ENCODE data around the gene ADAMTSL3.

DNA sequence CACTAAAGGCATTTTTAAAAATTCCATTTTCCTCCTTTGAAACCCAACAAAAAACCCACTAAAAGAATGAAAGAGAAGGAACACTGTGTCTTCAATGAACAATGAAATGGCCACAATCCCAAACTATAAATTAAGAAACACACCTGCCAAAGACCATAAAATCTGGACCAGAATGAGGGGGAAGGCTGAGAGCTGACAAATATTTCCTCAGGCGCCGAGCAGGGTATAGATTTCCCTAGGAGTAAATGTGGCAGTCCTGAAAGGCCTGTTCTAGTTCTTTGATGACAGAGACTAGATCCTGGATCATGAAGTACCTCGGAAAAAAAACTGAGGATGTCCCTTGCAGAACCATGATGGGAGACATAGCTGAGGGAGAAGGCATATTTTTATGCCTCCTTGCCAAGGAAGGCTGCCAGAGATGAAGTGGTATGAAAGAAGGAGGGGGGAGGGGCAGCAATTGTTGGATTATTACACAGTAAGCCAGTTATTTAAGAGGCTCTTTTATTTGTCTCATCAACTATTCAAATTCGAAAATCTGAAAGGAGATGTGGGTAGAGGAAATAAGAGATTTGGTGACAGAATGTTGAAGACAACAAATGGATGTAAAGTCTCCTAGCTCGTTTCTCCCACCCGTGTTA lies 306.4 kb downstream of the ADAMTSL3 start:
- no peak for TF ChIP-seq SUZ12 (IDR thresholded peaks at IDR 0.05; ENCODE audit: extremely low read depth, insufficient read depth, insufficient read length)
- no peak for TF ChIP-seq YY1 (IDR thresholded peaks at IDR 0.05; ENCODE audit: insufficient read depth, insufficient read length)
- TF ChIP-seq ZNF274 (IDR thresholded peaks at IDR 0.05; ENCODE audit: low read depth, low read length), result no peak
